HepG2 (cell line): ENCODE measurements around the gene ZFAND2B. TPM values are rescaled to one million over a fixed set of nuclear protein-coding genes. Genes with fewer than 3 reads are reported as not detected.

Experiments
- CHD2 ChIP-seq: IDR thresholded peaks from 2 replicates; pipeline ENCODE4 v1.6.1; 2011; ENCODE audit warnings: low read depth, low read length, improper control_type of control experiment
- GATAD1 ChIP-seq: IDR thresholded peaks from 2 replicates; pipeline ENCODE4 v1.6.1; 2016; ENCODE audit warnings: missing genetic modification reagents, missing compliant biosample characterization
- JDP2 ChIP-seq: sonication (generic); formaldehyde crosslinking; IDR thresholded peaks from 2 replicates; pipeline ENCODE4 v1.8.1; 2022; ENCODE audit warnings: missing genetic modification reagents, borderline replicate concordance
- KAT7 ChIP-seq: IDR thresholded peaks from 2 replicates; pipeline ENCODE4 v1.6.1; 2018; ENCODE audit warnings: borderline replicate concordance, missing compliant biosample characterization
- KLF16 ChIP-seq, 2 experiments: sonication (generic) in 1 of 2; formaldehyde crosslinking in 1 of 2; IDR thresholded peaks; 2 replicates each; pipeline versions ENCODE4 v1.6.1 to v1.8.0; 2016 to 2023; ENCODE audit warnings: missing genetic modification reagents in 2 of 2, missing compliant biosample characterization in 1 of 2
- NCOA5 ChIP-seq: sonication (generic); formaldehyde crosslinking; IDR thresholded peaks from 2 replicates; pipeline ENCODE4 v1.4.0; 2020; ENCODE audit warnings: missing genetic modification reagents
- PTBP1 ChIP-seq: fragments of 200-400 bp; formaldehyde crosslinking; IDR thresholded peaks from 2 replicates; pipeline ENCODE4 v1.6.1; 2018; ENCODE audit warnings: low read length, low read depth; ENCODE audit not compliant: poor library complexity, severe bottlenecking
- RBAK ChIP-seq: sonication (generic); formaldehyde crosslinking; IDR thresholded peaks from 2 replicates; pipeline ENCODE4 v1.5.1; 2020; ENCODE audit warnings: mild to moderate bottlenecking, missing genetic modification reagents
- RFX5 ChIP-seq: IDR thresholded peaks from 2 replicates; pipeline ENCODE4 v1.6.1; 2011; ENCODE audit warnings: low read depth, low read length, improper control_type of control experiment
- SIN3A ChIP-seq: IDR thresholded peaks from 2 replicates; pipeline ENCODE4 v1.6.1; 2011; ENCODE audit warnings: low read depth, mild to moderate bottlenecking, control low read depth, low read length, borderline replicate concordance
- SNAPC2 ChIP-seq: sonication (generic); formaldehyde crosslinking; IDR thresholded peaks from 2 replicates; pipeline ENCODE4 v1.8.1; 2022; ENCODE audit warnings: mild to moderate bottlenecking, missing genetic modification reagents
- TAF1 ChIP-seq: sonication (generic); formaldehyde crosslinking; IDR thresholded peaks from 2 replicates; pipeline ENCODE4 v1.4.0; 2020; ENCODE audit warnings: missing genetic modification reagents
- UBTF ChIP-seq: sonication (generic); formaldehyde crosslinking; IDR thresholded peaks from 2 replicates; pipeline ENCODE4 v1.4.0; 2020; ENCODE audit warnings: mild to moderate bottlenecking, missing genetic modification reagents
- ZFP62 ChIP-seq: sonication (generic); formaldehyde crosslinking; IDR thresholded peaks from 2 replicates; pipeline ENCODE4 v1.4.0; 2020; ENCODE audit warnings: missing genetic modification reagents
- ZNF224 ChIP-seq: sonication (generic); formaldehyde crosslinking; IDR thresholded peaks from 2 replicates; pipeline ENCODE4 v1.5.0; 2020; ENCODE audit warnings: mild to moderate bottlenecking, missing genetic modification reagents
- ZNF367 ChIP-seq: sonication (generic); formaldehyde crosslinking; IDR thresholded peaks from 2 replicates; pipeline ENCODE4 v1.4.0; 2020; ENCODE audit warnings: missing genetic modification reagents, borderline replicate concordance
- ZNF549 ChIP-seq: sonication (generic); formaldehyde crosslinking; IDR thresholded peaks from 2 replicates; pipeline ENCODE4 v1.5.0; 2020; ENCODE audit warnings: missing genetic modification reagents
- ZNF567 ChIP-seq: sonication (generic); formaldehyde crosslinking; IDR thresholded peaks from 2 replicates; pipeline ENCODE4 v1.8.1; 2023; ENCODE audit warnings: mild to moderate bottlenecking, missing genetic modification reagents, borderline replicate concordance
- ZNF607 ChIP-seq: sonication (generic); formaldehyde crosslinking; IDR thresholded peaks from 2 replicates; pipeline ENCODE4 v1.5.1; 2020; ENCODE audit warnings: missing genetic modification reagents, mild to moderate bottlenecking, borderline replicate concordance
- ZNF761 ChIP-seq: sonication (generic); formaldehyde crosslinking; conservative IDR thresholded peaks from 2 replicates; pipeline ENCODE4 v1.4.0; 2020; ENCODE audit warnings: mild to moderate bottlenecking, missing genetic modification reagents
- ZNF768 ChIP-seq: sonication (generic); formaldehyde crosslinking; IDR thresholded peaks from 2 replicates; pipeline ENCODE4 v1.4.0; 2020; ENCODE audit warnings: missing genetic modification reagents
- polyA plus RNA-seq, 8 experiments: library from polyadenylated mRNA; depleted of rRNA in 3 of 8; stranded (reverse) in 7 of 8; unstranded in 1 of 8; fragments of >200 nt; fragmentation: Illumina TruSeq in 4 of 8; extraction: Trizol in 4 of 8; gene quantifications; 2 replicates each; pipeline versions ENCODE4 v1.2.1 to v1.2.3, GENCODE V29; 2011 to 2016; ENCODE audit warnings: low read depth in 4 of 8, missing spikeins in 1 of 8, mixed read lengths in 1 of 8; ENCODE audit not compliant: insufficient read depth in 1 of 8
- total RNA-seq, 5 experiments: library from RNA; depleted of rRNA; stranded (reverse); fragments of >200 nt; fragmentation: Illumina TruSeq; extraction: Trizol; gene quantifications; 2 replicates each; pipeline ENCODE4 v1.2.3, GENCODE V29; 2016; ENCODE audit warnings: low read depth in 1 of 5
- TF ChIP-seq, protein P1 (sequence below): sonication (generic); formaldehyde crosslinking; IDR thresholded peaks from 2 replicates; pipeline ENCODE4 v1.4.0; 2020; ENCODE audit warnings: low read depth, mild to moderate bottlenecking, missing genetic modification reagents
- TF ChIP-seq, protein P2 (sequence below): IDR thresholded peaks from 2 replicates; pipeline ENCODE4 v1.6.1; 2016; ENCODE audit warnings: control low read depth
- TF ChIP-seq, protein P3 (sequence below): sonication (generic); formaldehyde crosslinking; conservative IDR thresholded peaks from 2 replicates; pipeline ENCODE4 v1.4.0; 2020; ENCODE audit warnings: missing genetic modification reagents

The ZFAND2B gene
- total and polyA plus RNA-seq, 2 of the 13 experiments (the other 11 are each of a cell fraction or from before 2014, with no cell fraction given) = 53.3 to 115 TPM

- TF ChIP-seq GATAD1 (CRISPR knock-in tag) = peak; percentile 18; the same call in 1 of the 2 replicates
- no peak for TF ChIP-seq CHD2
- TF ChIP-seq ZNF607 (CRISPR knock-in tag) = peak; percentile 68; the same call in 1 of the 2 replicates
- TF ChIP-seq JDP2 = no peak; the same call in 1 of the 2 replicates
- TF ChIP-seq ZNF567 = 0 out of 2 replicates have a peak, but pooled peaks have one; percentile 7
- TF ChIP-seq, protein P1, sequence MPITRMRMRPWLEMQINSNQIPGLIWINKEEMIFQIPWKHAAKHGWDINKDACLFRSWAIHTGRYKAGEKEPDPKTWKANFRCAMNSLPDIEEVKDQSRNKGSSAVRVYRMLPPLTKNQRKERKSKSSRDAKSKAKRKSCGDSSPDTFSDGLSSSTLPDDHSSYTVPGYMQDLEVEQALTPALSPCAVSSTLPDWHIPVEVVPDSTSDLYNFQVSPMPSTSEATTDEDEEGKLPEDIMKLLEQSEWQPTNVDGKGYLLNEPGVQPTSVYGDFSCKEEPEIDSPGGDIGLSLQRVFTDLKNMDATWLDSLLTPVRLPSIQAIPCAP (CRISPR knock-in tag) = no peak
- no peak for TF ChIP-seq PTBP1
- TF ChIP-seq ZNF761 = no peak; the same call in 1 of the 2 replicates
- no peak for TF ChIP-seq KAT7 (CRISPR knock-in tag)
- TF ChIP-seq ZNF549 = no peak
- no peak for TF ChIP-seq NCOA5 (CRISPR knock-in tag)
- no peak for TF ChIP-seq TAF1 (CRISPR knock-in tag)
- no peak for TF ChIP-seq ZNF367 (CRISPR knock-in tag)
- TF ChIP-seq ZNF224 (CRISPR knock-in tag) = no peak
- peak; percentile 53; the same call in 1 of the 2 replicates for TF ChIP-seq ZNF768 (CRISPR knock-in tag)
- TF ChIP-seq RBAK (CRISPR knock-in tag) = no peak
- TF ChIP-seq, protein P2, sequence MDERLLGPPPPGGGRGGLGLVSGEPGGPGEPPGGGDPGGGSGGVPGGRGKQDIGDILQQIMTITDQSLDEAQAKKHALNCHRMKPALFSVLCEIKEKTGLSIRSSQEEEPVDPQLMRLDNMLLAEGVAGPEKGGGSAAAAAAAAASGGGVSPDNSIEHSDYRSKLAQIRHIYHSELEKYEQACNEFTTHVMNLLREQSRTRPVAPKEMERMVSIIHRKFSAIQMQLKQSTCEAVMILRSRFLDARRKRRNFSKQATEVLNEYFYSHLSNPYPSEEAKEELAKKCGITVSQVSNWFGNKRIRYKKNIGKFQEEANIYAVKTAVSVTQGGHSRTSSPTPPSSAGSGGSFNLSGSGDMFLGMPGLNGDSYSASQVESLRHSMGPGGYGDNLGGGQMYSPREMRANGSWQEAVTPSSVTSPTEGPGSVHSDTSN (CRISPR knock-in tag) = no peak
- no peak for TF ChIP-seq RFX5
- no peak for TF ChIP-seq SIN3A
- TF ChIP-seq, protein P3, sequence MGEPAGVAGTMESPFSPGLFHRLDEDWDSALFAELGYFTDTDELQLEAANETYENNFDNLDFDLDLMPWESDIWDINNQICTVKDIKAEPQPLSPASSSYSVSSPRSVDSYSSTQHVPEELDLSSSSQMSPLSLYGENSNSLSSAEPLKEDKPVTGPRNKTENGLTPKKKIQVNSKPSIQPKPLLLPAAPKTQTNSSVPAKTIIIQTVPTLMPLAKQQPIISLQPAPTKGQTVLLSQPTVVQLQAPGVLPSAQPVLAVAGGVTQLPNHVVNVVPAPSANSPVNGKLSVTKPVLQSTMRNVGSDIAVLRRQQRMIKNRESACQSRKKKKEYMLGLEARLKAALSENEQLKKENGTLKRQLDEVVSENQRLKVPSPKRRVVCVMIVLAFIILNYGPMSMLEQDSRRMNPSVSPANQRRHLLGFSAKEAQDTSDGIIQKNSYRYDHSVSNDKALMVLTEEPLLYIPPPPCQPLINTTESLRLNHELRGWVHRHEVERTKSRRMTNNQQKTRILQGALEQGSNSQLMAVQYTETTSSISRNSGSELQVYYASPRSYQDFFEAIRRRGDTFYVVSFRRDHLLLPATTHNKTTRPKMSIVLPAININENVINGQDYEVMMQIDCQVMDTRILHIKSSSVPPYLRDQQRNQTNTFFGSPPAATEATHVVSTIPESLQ (CRISPR knock-in tag) = no peak
- no peak for TF ChIP-seq UBTF (CRISPR knock-in tag)
- no peak for TF ChIP-seq KLF16 (CRISPR knock-in tag; IDR thresholded peaks at IDR 0.05)
- no peak for TF ChIP-seq ZFP62 (CRISPR knock-in tag)
- no peak for TF ChIP-seq SNAPC2 (CRISPR knock-in tag)
Observed at GRCh38 chr2:219207134-219207883, 727 bp downstream of the ZFAND2B start (continued).
